Activated CD8-positive, alpha-beta T cell treated with anti-CD3 and anti-CD28 coated beads for 36 hours (primary cell): ENCODE measurements around the gene CCDC136. TPM values are rescaled to one million over a fixed set of nuclear protein-coding genes. Genes with fewer than 3 reads are reported as not detected.

Source experiments
- ATAC-seq: fragments of 200-7000 bp; cut with Tn5 transposase; one replicate; pipeline ENCODE4 v1.10.0; 2021; ENCODE audit warnings: mild to moderate bottlenecking, moderate library complexity
- CTCF ChIA-PET: fragments of 350-600 bp; sonication (Branson Sonifier 250); formaldehyde crosslinking; loops from one replicate; lab custom pipeline; 2021; ENCODE audit warnings: antibody characterized with exemption; lab: Charles Lee
- POLR2A ChIA-PET: fragments of 350-600 bp; sonication (Branson Sonifier 250); formaldehyde crosslinking; loops from one replicate; lab custom pipeline; 2021; ENCODE audit warnings: antibody characterized with exemption; lab: Charles Lee
- DNase-seq: peaks from one replicate; pipeline ENCODE4 v3.0.0-alpha.2; 2020
- H3K27ac Mint-ChIP-seq: one replicate; pipeline ENCODE4 v1.8.0; 2021; ENCODE audit warnings: mild to moderate bottlenecking, mixed read lengths
- H3K27me3 Mint-ChIP-seq: one replicate; pipeline ENCODE4 v1.8.0; 2021; ENCODE audit warnings: mixed read lengths
- H3K36me3 Mint-ChIP-seq: one replicate; pipeline ENCODE4 v1.8.0; 2021; ENCODE audit warnings: low read depth, mixed read lengths
- H3K4me1 Mint-ChIP-seq: one replicate; pipeline ENCODE4 v1.8.0; 2021; ENCODE audit warnings: low read depth, mixed read lengths
- H3K4me3 Mint-ChIP-seq: one replicate; pipeline ENCODE4 v1.8.0; 2021; ENCODE audit warnings: mild to moderate bottlenecking, moderate library complexity, mixed read lengths
- H3K9me3 Mint-ChIP-seq: one replicate; pipeline ENCODE4 v1.8.0; 2021; ENCODE audit warnings: mixed read lengths
- CTCF ChIP-seq: fragments of 200-600 bp; IDR thresholded peaks from one replicate; pipeline ENCODE4 v1.8.0; 2022; ENCODE audit warnings: antibody characterized with exemption, mild to moderate bottlenecking
- intact Hi-C: fragments of 100-400 bp; cut with micrococcal nuclease; formaldehyde crosslinking; loops from one replicate; pipeline ENCODE4 v1.10.0; 2022
- total RNA-seq, 2 experiments: library from RNA; stranded (reverse); gene quantifications; one replicate each; pipeline ENCODE4 v1.2.3, GENCODE V29; 2021

CCDC136 gene
- 1 to 10 TPM; 7.6 to 9.6 TPM for total RNA-seq

GRCh38 chr7:128791121-128791971, at the start of gene CCDC136:
Gene CCDC136, plus strand, starts transcription at chr7:128791968. Its CDS starts 444 bp downstream, at chr7:128792412.
- ATAC-seq (peak; percentile 91), DNase-seq (peak; percentile 79)
- Mint-ChIP-seq H3K27ac (no peak within 1 kb of the TSS), H3K4me3 (peak within 1 kb of the TSS; percentile 80), H3K36me3 (no peaks in the 10 kb centered on the region), H3K9me3 (no peaks in the 10 kb centered on the region), H3K4me1 (peaks cover 8% of the 10 kb centered on the region), H3K27me3 (peaks cover 4% of the 10 kb centered on the region)
- CTCF ChIA-PET: interaction anchor here (0.8 to 2.0 kb wide), 2 partner anchors 40 to 71 kb away, joined by 3 to 4 read pairs; partner anchors contain the start of gene ATP6V1F
- TF ChIP-seq CTCF: no peak
- intact Hi-C loops: no loop called here
- POLR2A ChIA-PET: no interaction called here

- DNase-seq: no peak
- CTCF ChIA-PET: interaction anchor here (0.9 to 2.2 kb wide), 8 partner anchors 9 to 315 kb away, joined by 3 to 5 read pairs (median 3); no protein-coding TSS in a partner anchor
- Mint-ChIP-seq H3K27me3 (no peaks in the 10 kb centered on the region), H3K4me3 (no peak overlapping the region), H3K4me1 (peaks cover 53% of the 10 kb centered on the region), H3K36me3 (peaks cover 25% of the 10 kb centered on the region), H3K27ac (no peak overlapping the region), H3K9me3 (no peaks in the 10 kb centered on the region)
- POLR2A ChIA-PET: interaction anchor here (1.7 kb wide), 1 partner anchor 29 kb away, joined by 5 read pairs; no protein-coding TSS in a partner anchor
- ATAC-seq: no peak
- intact Hi-C loops: no loop called here
- TF ChIP-seq CTCF: no peak
Observed at GRCh38 chr7:128742206-128742605, 49.6 kb upstream of the CCDC136 start.

GRCh38 chr7:128743112-128743772, 48.5 kb upstream of the CCDC136 start:
- no peak for DNase-seq
- Mint-ChIP-seq H3K4me3 (no peak overlapping the region), H3K36me3 (peaks cover 33% of the 10 kb centered on the region), H3K27ac (no peak overlapping the region), H3K27me3 (no peaks in the 10 kb centered on the region), H3K9me3 (no peaks in the 10 kb centered on the region), H3K4me1 (peaks cover 59% of the 10 kb centered on the region)
- TF ChIP-seq CTCF: no peak
- ATAC-seq: no peak
- ChIA-PET POLR2A (interaction anchor here (0.6 kb wide), 2 partner anchors 190 to 421 kb away, joined by 3 read pairs; no protein-coding TSS in a partner anchor), CTCF (interaction anchor here (1.0 to 2.2 kb wide), 2 partner anchors 11 to 71 kb away, joined by 3 to 5 read pairs; partner anchors contain the start of gene GARIN1A)
- intact Hi-C loops: no loop called here

GRCh38 chr7:128744366-128744905, 47.3 kb upstream of the CCDC136 start:
- intact Hi-C loops: no loop called here
- Mint-ChIP-seq H3K9me3 (no peaks in the 10 kb centered on the region), H3K27me3 (no peaks in the 10 kb centered on the region), H3K4me1 (peaks cover 56% of the 10 kb centered on the region), H3K4me3 (no peak overlapping the region), H3K27ac (no peak overlapping the region), H3K36me3 (peaks cover 42% of the 10 kb centered on the region)
- TF ChIP-seq CTCF: no peak
- no peak for DNase-seq
- CTCF ChIA-PET: interaction anchor here (2.2 kb wide), 1 partner anchor 10 kb away, joined by 5 read pairs; no protein-coding TSS in a partner anchor
- ATAC-seq: no peak
- POLR2A ChIA-PET: no interaction called here
